Skin epidermis (tissue), 12 donors: Measurements from ENCODE around the gene DUSP23.

Experiments used
- H3K27ac ChIP-seq, 21 experiments: fragments of 200-600 bp; sonication (generic) in 11 of 21; one replicate each; pipeline ENCODE4 v1.5.0; 2020; ENCODE audit warnings: mild to moderate bottlenecking in 3 of 21, inconsistent platforms in 2 of 21, moderate library complexity in 2 of 21
- H3K4me3 ChIP-seq, 7 experiments: fragments of 200-600 bp; sonication (generic) in 2 of 7; one replicate each; pipeline ENCODE4 v1.5.0; 2020; ENCODE audit warnings: inconsistent platforms in 2 of 7, mild to moderate bottlenecking in 2 of 7, moderate library complexity in 1 of 7

Gene DUSP23

GRCh38 chr1:159826441-159827101 is 45.8 kb downstream of the DUSP23 start, which contains the start of gene SLAMF8:
SLAMF8 (plus strand) TSS chr1:159826873; CDS start chr1:159826899, 26 bp downstream.
- H3K4me3 ChIP-seq: peak within 1 kb of the TSS in 5 of 7 experiments; percentile 4 to 21 (median 14)

DNA sequence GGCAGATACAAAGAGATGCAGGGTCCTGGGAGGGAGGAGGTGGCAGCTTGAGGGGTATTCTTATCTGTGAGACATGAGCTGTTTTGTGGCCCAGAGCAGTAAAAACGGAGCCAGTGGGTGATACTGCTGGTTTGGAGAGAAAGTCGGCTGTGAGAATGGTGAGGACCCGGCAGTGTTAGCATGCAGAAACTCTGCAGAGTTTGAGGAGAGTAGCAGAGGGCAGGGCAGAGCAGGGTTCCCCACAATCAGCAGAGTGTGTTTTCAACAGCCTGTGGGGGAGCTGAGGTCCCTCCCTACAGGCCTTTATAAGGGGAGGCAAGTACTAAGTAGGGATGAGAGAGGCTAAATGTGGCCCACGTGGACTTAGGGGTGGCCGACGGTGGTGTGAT is 46.3 kb downstream of the DUSP23 start:
- Histone ChIP-seq H3K4me3 (peak overlapping the region in 5 of 7 experiments; percentile 4 to 21 (median 14)), H3K27ac (peak overlapping the region in 17 of 21 experiments; percentile 4 to 88 (median 71))

More at GRCh38 chr1:159826441-159827101, 45.8 kb downstream of the DUSP23 start, which contains the start of gene SLAMF8:
- peak within 1 kb of the TSS in 17 of 21 experiments; percentile 34 to 88 (median 71) for H3K27ac ChIP-seq

- peak overlapping the region in 4 of 7 experiments; percentile 11 to 21 (median 14) for H3K4me3 ChIP-seq
- H3K27ac ChIP-seq: peak overlapping the region in 13 of 21 experiments; percentile 41 to 88 (median 72)
Measured at GRCh38 chr1:159827549-159827948, 46.8 kb downstream of the DUSP23 start.

- Histone ChIP-seq H3K4me3 (peak overlapping the region in 5 of 7 experiments; percentile 0 to 15 (median 11)), H3K27ac (peak overlapping the region in 9 of 21 experiments; percentile 29 to 88 (median 84))
Measured at GRCh38 chr1:159828176-159828575, 47.4 kb downstream of the DUSP23 start.

DNA sequence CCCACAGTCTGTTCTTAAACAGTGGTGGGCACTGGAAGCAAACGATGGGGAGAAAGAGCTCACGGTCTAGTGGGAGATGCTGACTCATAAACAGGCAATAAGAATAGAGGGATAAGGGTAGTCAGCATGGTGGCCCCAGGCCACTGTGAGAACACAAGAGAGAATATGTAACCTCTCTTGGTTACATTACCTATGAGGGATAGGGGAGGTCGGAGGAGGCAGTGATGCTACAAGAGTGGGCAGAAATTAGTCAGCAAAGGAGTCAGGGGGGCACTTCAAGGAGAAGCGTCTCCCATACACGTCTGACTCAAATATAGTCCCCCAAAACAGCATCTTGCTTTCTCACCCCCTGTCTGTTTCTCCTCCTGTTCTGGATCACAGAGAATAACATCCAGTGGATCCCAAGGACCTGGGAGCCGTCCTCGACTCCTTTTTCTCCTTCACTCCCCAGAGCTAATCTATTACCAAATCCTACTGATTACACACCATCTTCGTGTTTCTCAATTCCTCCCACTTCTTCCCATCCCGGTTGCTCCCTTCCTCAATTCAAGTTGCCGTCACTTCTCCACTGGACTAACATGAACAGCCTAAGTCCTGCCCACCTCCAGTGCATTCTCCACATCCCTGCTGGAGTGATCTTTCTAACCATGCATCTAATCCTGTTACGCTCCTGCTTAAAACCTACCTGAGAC is 48.0 kb downstream of the DUSP23 start:
- Histone ChIP-seq H3K27ac (peak overlapping the region in 9 of 21 experiments; percentile 6 to 88 (median 71)), H3K4me3 (peak overlapping the region in 3 of 7 experiments; percentile 0 to 14 (median 1))

DNA sequence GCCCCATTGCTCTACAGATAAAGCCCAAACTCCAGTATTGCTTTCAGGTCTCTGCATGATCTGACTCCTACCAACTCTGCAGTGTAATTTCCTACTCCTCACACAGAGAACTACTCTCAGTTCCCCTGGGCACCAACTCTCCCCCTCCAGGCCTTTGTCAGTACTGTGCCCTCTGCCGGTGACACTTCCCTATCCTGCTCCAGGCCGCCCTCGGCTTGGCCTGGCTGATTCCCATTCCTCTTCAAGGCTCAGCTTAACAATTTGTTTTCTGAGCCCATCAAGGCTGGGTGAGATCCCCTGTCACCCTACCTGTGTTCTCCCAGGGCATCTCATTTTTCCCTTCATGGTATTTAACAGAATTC is 48.5 kb downstream of the DUSP23 start:
- peak overlapping the region in 2 of 7 experiments; percentile 1 to 14 for H3K4me3 ChIP-seq
- peak overlapping the region in 6 of 21 experiments; percentile 15 to 86 (median 58) for H3K27ac ChIP-seq

DNA sequence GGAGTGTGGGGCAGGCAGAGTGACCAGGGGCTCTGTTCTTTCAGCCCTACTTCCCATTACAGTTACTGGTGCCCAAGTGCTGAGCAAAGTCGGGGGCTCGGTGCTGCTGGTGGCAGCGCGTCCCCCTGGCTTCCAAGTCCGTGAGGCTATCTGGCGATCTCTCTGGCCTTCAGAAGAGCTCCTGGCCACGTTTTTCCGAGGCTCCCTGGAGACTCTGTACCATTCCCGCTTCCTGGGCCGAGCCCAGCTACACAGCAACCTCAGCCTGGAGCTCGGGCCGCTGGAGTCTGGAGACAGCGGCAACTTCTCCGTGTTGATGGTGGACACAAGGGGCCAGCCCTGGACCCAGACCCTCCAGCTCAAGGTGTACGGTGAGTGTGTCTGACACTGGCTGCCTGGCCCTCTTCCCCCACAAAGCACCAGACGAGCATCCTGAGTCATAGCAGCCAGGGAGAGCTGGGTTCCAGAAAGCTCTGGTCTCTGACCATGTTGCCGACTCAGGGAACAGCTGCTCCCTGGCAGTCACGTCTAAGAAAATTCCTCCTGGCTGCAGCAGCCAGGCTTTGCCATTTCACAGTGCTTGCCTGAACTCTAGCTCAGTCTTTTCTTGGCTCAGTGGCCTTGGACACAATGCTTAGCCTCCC is 49.2 kb downstream of the DUSP23 start:
- H3K27ac ChIP-seq: peak overlapping the region in 7 of 21 experiments; percentile 15 to 86 (median 39)
- no peak overlapping the region for H3K4me3 ChIP-seq

DNA sequence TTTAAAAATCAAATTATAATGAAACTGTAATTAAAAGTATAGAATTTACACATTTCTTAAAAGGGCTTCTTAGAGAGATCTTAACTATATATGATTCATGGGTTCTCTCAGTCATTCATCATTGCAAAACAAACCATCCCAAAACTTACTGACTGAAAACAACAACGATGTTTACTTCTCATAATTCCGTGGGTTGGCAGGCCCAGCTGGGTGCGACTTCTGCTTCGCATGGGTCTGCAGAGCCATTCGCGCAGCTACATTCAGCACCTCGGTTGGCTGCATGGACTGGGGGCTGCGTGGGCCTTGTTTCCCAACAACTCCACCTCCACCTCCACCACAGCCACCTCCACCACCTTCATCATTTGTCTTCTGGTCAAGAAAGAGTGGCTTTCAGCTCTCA is 50.0 kb downstream of the DUSP23 start:
- H3K27ac ChIP-seq: peak overlapping the region in 1 of 21 experiments; percentile 48
- H3K4me3 ChIP-seq: no peak overlapping the region

- H3K27ac ChIP-seq: no peak overlapping the region
- no peak overlapping the region for H3K4me3 ChIP-seq
Measured at GRCh38 chr1:159831412-159832141, 50.8 kb downstream of the DUSP23 start.
